IPS-20b (cell line): Measurements from ENCODE around the gene ATP6V1E1.
A peak's percentile ranks its signal among the peaks of the same experiment; 100 is the strongest.
"Not testable (repeated sequence)": the region's sequence is repeated elsewhere in the genome, so short reads cannot be mapped to it uniquely, and the experiment has no call there.

Experiments
- H3K27ac ChIP-seq: one replicate; pipeline ENCODE4 v1.5.1; 2013; ENCODE audit warnings: low read length
- H3K27me3 ChIP-seq: 2 replicates; pipeline ENCODE4 v1.6.1; 2013; ENCODE audit warnings: mild to moderate bottlenecking, low read length, inconsistent platforms; ENCODE audit not compliant: insufficient read depth
- H3K36me3 ChIP-seq: 2 replicates; pipeline ENCODE4 v1.6.1; 2013; ENCODE audit warnings: low read depth, mild to moderate bottlenecking, inconsistent platforms, low read length, moderate library complexity; ENCODE audit not compliant: insufficient read depth
- H3K4me1 ChIP-seq: 2 replicates; pipeline ENCODE4 v1.6.1; 2013; ENCODE audit warnings: mild to moderate bottlenecking, control low read depth, inconsistent platforms, low read length, moderate library complexity; ENCODE audit not compliant: insufficient read depth
- H3K4me3 ChIP-seq: 2 replicates; pipeline ENCODE4 v1.5.1; 2013; ENCODE audit warnings: mild to moderate bottlenecking, low read length, inconsistent platforms
- H3K9ac ChIP-seq: 2 replicates; pipeline ENCODE4 v1.6.1; 2013; ENCODE audit warnings: low read depth, mild to moderate bottlenecking, inconsistent platforms, low read length, moderate library complexity
- H3K9me3 ChIP-seq: 2 replicates; pipeline ENCODE4 v1.6.1; 2013; ENCODE audit warnings: mild to moderate bottlenecking, low read depth, low read length, inconsistent platforms; ENCODE audit not compliant: insufficient read depth

The ATP6V1E1 gene

DNA sequence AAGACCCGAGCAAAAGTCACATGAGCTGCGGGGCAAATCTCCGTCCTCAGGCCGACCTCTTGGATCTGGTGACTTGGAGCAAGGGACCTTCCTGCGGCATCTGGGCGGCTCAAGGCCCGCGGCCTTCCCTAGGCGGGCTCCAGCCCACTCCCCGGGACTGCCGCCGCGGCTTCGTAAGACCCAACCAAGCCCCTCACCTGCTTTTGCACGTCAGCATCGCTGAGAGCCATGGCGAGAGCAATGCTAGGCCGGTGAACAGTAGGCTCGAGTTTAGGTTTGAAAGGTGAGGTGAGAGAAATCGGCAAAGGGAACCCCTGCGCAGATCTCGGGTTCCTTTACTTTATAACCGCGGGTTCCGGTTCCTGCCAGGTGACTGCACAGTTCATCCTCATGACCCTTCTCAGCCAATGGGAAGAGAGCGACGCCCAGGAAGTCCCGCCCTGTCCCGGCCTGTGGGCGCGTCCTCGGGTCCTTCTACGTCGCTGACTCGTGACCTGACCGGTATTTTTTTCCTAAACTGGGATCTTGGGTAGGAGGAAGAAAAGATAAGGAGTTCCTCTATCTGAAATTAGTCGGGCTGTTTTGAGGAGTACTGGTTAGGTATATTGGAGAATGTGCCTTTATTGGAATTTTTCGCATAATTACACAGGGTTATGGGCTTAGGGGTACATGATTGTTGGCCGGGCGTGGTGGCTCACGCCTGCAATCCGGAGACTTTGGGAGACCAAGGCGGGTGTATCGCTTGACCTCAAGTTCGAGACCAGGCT lies at the start of gene ATP6V1E1:
TSS of gene ATP6V1E1 (minus strand) at position 344 of the 767 bp plus-strand sequence. CDS start at position 230, 114 bp downstream.
- Histone ChIP-seq H3K4me3 (peak within 1 kb of the TSS; percentile 97), H3K36me3 (0 out of 2 replicates have a peak, but pooled peaks cover 4% of the 10 kb centered on the region), H3K9me3 (no peaks in the 10 kb centered on the region), H3K9ac (peak within 1 kb of the TSS; percentile 96), H3K4me1 (no peaks in the 10 kb centered on the region; the same call in none of the 2 replicates), H3K27ac (peak within 1 kb of the TSS; percentile 75), H3K27me3 (no peaks in the 10 kb centered on the region)

DNA sequence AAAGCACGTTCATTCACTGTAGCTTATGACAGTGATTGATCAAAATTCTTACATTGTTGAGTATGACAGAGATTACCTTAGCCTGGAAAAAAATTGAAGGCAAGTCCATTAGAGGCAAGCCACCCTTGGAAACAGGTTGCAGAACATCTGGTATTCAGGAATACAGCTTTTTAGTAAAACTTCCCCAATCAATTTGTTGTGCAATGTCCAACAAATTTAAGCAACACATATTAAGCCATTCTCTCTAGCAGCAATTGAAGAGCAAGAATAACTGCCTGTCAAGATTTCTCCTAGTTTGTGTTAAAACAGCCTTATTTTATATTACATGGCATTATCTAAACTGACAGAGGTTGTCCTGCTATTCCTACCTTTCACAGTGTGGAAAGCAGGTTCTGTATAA lies 47.0 kb upstream of the ATP6V1E1 start:
- Histone ChIP-seq H3K36me3 (no peaks in the 10 kb centered on the region), H3K27me3 (no peaks in the 10 kb centered on the region), H3K4me3 (no peak overlapping the region), H3K4me1 (peaks cover 7% of the 10 kb centered on the region), H3K27ac (no peak overlapping the region), H3K9me3 (no peaks in the 10 kb centered on the region), H3K9ac (no peak overlapping the region)

DNA sequence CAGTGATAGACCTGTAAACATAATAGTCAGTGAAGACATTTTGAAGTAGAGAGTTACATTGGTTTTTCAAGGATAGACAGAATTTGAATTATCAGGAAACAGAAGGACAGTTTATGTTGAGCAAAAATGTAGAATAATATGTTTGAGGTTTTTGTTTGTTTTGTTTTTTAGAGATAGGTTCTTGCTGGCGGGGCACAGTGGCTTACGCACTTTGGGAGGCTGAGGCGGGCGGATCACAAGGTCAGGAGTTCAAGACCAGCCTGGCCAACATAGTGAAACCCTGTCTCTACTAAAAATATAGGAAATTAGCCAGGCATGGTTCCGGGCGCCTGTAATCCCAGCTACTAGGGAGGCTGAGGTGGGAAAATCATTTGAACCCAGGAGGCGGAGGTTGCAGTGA lies 45.6 kb upstream of the ATP6V1E1 start:
- peaks cover 7% of the 10 kb centered on the region for H3K4me1 ChIP-seq
- H3K27ac ChIP-seq: no peak overlapping the region
- H3K9me3 ChIP-seq: no peaks in the 10 kb centered on the region
- H3K4me3 ChIP-seq: no peak overlapping the region
- no peaks in the 10 kb centered on the region for H3K36me3 ChIP-seq
- no peak overlapping the region for H3K9ac ChIP-seq
- H3K27me3 ChIP-seq: no peaks in the 10 kb centered on the region

DNA sequence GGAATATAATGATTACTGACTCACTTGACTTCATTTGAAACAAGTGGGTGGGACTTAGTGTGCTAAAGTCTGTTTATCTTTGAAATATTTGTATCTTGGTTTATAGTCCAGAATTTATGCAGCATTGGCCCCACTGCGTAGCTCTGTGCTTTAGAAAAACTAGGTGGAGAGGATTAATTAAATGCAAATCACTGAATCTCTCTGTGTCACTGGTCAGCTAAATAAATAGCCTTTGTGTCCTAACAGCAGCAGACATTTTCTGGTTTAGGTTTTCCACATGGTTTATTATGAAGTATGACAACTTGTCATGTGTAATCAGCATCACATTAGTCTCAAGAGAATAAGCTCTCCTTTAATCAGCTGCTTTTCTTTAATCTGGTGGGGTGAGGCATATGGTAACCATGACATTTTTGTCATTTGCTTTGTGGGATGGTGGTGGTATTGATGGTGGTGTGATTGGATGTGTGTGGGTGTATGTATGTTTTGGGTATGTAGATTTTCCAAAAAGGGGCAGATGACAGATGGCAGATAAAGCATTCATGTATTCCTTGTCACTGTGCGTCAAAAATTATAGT lies 44.0 kb upstream of the ATP6V1E1 start:
- no peaks in the 10 kb centered on the region for H3K27me3 ChIP-seq
- no peaks in the 10 kb centered on the region for H3K9me3 ChIP-seq
- no peak overlapping the region for H3K9ac ChIP-seq
- no peaks in the 10 kb centered on the region for H3K4me1 ChIP-seq
- H3K27ac ChIP-seq: no peak overlapping the region
- no peaks in the 10 kb centered on the region for H3K36me3 ChIP-seq
- H3K4me3 ChIP-seq: no peak overlapping the region

DNA sequence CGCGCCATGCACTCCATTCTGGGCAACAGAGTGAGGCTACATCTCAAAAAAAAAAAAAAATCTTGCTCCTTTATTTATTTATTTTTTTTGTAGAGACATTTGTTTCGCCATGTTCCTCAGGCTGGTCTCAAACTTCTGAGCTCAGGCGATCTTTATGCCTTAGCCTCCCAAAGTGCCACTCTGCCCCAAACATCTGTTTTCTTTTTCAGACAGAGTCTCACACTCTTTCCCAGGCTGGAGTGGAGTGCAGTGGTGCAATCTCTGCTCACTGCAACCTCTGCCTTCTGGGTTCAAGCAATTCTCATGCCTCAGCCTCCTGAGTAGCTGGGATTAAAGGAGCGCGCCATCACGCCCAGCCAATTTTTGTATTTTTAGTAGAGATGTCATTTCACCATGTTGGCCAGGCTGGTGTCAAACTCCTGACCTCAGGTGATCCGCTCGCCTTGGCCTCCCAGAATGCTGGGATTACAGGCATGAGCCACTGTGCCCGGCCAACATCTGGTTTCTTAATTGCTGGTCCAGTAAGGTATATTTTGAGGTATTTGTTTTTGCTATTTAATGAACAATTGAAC lies 43.1 kb upstream of the ATP6V1E1 start:
- H3K9ac ChIP-seq, H3K36me3 ChIP-seq, H3K27me3 ChIP-seq, H3K27ac ChIP-seq, H3K4me3 ChIP-seq, H3K9me3 ChIP-seq, H3K4me1 ChIP-seq: not testable (repeated sequence)

DNA sequence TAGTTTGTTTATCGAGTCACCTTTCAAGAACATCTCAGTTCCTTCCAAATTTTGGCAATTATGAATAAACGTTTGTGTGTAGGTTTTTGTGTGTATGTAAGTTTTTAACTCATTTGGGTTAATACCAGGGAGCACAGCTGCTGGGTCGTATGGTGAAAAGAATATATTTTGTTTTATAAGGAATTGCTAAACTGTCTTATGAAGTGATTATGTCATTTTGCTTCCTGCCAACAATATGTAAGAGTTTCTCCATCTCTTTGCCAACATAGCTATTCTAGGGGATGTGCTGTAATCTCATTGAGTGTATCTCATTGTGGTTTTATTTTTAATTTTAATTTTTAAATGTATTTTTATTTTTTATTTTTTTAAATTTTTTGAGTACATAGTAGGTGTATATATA lies 37.3 kb upstream of the ATP6V1E1 start:
- Histone ChIP-seq H3K27me3 (no peaks in the 10 kb centered on the region), H3K27ac (no peak overlapping the region), H3K4me3 (no peak overlapping the region), H3K36me3 (peaks cover 21% of the 10 kb centered on the region), H3K9ac (no peak overlapping the region), H3K4me1 (no peaks in the 10 kb centered on the region), H3K9me3 (no peaks in the 10 kb centered on the region)

DNA sequence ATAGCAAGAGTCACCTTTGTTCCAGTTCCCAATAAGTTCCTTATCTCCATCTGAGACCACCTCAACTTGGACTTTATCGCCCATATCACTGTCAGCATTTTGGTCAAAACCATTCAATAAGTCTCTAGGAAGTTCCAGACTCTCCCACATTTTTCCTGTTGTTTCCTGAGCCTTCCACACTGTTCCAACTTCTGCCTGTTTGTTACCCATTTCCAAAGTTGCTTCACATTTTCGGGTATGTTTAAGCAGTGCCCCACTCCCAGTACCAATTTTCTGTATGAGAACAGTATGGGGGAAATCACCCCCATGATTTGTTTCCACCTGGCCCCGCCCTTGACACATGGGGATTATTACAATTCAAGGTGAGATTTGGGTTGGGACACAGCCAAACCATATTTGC lies 36.7 kb upstream of the ATP6V1E1 start:
- no peak overlapping the region for H3K27ac ChIP-seq
- no peaks in the 10 kb centered on the region for H3K9me3 ChIP-seq
- no peak overlapping the region for H3K4me3 ChIP-seq
- H3K9ac ChIP-seq: no peak overlapping the region
- H3K36me3 ChIP-seq: peaks cover 24% of the 10 kb centered on the region
- no peaks in the 10 kb centered on the region for H3K27me3 ChIP-seq
- H3K4me1 ChIP-seq: no peaks in the 10 kb centered on the region

DNA sequence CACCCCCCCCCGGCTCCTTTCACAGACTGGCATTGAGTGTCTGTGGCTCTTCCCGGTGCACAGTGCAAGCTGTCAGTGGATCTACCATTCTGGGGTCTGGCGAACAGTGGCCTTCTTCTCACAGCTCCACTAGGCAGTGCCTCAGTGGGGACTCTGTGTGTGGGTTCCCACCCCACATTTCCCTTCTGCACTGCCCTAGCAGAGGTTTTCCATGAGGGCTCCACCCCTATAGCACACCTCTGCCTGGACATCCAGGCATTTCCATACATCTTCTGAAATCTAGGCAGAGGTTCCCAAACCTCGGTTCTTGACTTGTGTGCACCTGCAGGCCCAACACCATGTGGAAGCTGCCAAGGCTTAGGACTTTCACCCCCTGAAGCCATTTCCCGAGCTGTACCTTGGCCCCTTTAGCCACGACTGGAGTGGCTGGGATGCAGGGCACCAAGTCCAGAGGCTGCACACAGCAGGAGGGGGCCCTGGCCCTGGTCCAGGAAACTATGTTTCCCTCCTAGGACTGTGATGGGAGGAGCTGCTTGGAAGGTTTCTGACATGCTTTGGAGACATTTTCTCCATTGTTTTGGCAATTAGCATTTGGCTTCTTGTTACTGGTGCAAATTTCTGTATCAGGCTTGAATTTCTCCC lies 36.0 kb upstream of the ATP6V1E1 start:
- no peak overlapping the region for H3K27ac ChIP-seq
- no peak overlapping the region for H3K4me3 ChIP-seq
- peaks cover 28% of the 10 kb centered on the region for H3K36me3 ChIP-seq
- H3K9ac ChIP-seq: no peak overlapping the region
- H3K4me1 ChIP-seq: no peaks in the 10 kb centered on the region
- H3K27me3 ChIP-seq: no peaks in the 10 kb centered on the region
- H3K9me3 ChIP-seq: no peaks in the 10 kb centered on the region

DNA sequence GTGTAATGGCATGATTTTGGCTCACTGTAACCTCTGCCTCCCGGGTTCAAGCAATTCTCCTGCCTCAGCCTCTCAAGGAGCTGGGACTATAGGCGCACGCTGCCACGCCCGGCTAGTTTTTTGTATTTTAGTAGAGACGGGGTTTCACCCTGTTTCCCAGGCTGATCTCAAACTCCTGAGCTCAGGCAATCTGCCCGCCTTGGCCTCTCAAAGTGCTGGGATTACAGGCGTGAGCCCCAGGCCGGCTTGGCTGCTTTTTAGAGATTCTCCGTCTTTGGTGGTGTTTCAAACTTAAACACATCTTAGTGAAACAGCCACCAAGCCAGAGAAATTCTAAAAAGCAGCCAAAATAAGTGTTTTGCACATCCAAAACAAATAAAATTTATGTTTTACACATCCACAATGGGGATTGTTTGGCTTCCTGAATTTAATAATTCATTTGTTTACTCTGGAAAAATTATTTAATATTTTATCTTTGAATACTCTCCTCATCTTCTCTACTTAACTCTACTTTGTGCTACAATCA lies 28.4 kb upstream of the ATP6V1E1 start:
- peaks cover 10% of the 10 kb centered on the region for H3K36me3 ChIP-seq

DNA sequence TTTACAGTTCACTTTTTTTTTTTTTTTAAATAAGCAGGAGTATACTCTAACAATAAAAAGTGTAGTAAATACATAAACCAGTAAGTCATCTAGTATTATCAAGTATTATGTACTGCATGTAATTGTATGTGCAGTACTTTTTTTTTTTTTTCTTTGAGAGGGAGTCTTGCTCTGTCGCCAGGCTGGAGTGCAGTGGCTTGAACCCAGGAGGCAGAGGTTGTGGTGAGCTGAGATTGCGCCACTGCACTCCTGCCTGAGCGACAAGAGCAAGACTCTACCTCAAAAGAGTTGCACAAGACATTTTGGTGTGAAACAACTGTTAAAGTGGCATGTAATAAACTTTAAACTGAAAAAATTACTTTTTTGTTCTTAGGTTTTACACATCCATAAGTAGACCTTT lies 26.7 kb upstream of the ATP6V1E1 start:
- Histone ChIP-seq H3K27me3 (no peaks in the 10 kb centered on the region), H3K27ac (no peak overlapping the region), H3K4me1 (no peaks in the 10 kb centered on the region), H3K9me3 (no peaks in the 10 kb centered on the region), H3K9ac (no peak overlapping the region), H3K4me3 (no peak overlapping the region), H3K36me3 (peaks cover 5% of the 10 kb centered on the region)

More for the DNA sequence above, 28.4 kb upstream of the ATP6V1E1 start:
- Histone ChIP-seq H3K27me3 (no peaks in the 10 kb centered on the region), H3K9ac (no peak overlapping the region), H3K4me3 (no peak overlapping the region), H3K9me3 (no peaks in the 10 kb centered on the region), H3K27ac (no peak overlapping the region), H3K4me1 (no peaks in the 10 kb centered on the region)

DNA sequence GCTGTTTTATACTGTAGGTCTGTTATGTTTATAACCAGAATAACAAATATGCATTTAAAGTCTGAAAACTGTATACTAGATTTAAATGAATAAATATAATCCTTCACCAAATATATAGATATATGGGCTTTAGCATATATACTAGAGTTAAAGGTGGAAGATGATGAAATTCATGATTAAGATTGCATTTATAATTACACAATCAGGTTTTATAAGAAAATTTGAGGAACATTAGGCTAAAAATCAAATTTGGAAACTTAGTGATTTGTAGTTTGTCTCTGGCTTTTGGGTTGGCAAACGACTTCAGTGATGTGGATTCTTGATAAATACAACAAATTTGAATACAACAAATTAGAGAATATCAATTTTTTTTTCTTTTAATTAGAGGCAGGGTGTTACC lies 20.0 kb upstream of the ATP6V1E1 start:
- Histone ChIP-seq H3K9ac (no peak overlapping the region), H3K9me3 (no peaks in the 10 kb centered on the region), H3K27ac (no peak overlapping the region), H3K36me3 (no peaks in the 10 kb centered on the region), H3K4me1 (no peaks in the 10 kb centered on the region), H3K27me3 (no peaks in the 10 kb centered on the region), H3K4me3 (no peak overlapping the region)
